GM18867 (cell line): Measurements from ENCODE around the gene GPR119.
"Not testable (repeated sequence)": the region's sequence is repeated elsewhere in the genome, so short reads cannot be mapped to it uniquely, and the experiment has no call there.

ENCODE experiments used
- ATAC-seq: cut with Tn5 transposase; IDR thresholded peaks from one replicate; pipeline ENCODE4 v1.9.1; 2021; ENCODE audit warnings: mild to moderate bottlenecking, moderate library complexity; ENCODE audit not compliant: unreplicated experiment

The GPR119 gene

GRCh38 chrX:130385520-130385919, at the start of gene GPR119:
Gene GPR119 (minus strand): TSS chrX:130385674. CDS start chrX:130385447, 227 bp downstream.
- no peak for ATAC-seq

- ATAC-seq, result not testable (repeated sequence)
Observed at GRCh38 chrX:130429236-130429635, 43.8 kb upstream of the GPR119 start.

GRCh38 chrX:130426531-130426930, 41.1 kb upstream of the GPR119 start:
- no peak for ATAC-seq

GRCh38 chrX:130419263-130419662, 33.8 kb upstream of the GPR119 start:
- peak; percentile 49 for ATAC-seq

GRCh38 chrX:130418740-130419139, 33.3 kb upstream of the GPR119 start:
- no peak for ATAC-seq

GRCh38 chrX:130418066-130418465, 32.6 kb upstream of the GPR119 start:
- no peak for ATAC-seq

GRCh38 chrX:130416785-130417184, 31.3 kb upstream of the GPR119 start:
- no peak for ATAC-seq

- no peak for ATAC-seq
Observed at GRCh38 chrX:130415201-130415600, 29.7 kb upstream of the GPR119 start.

GRCh38 chrX:130414800-130415199, 29.3 kb upstream of the GPR119 start:
- no peak for ATAC-seq

GRCh38 chrX:130413415-130413814, 27.9 kb upstream of the GPR119 start:
- no peak for ATAC-seq

- ATAC-seq, result no peak
Observed at GRCh38 chrX:130402208-130402684, 16.8 kb upstream of the GPR119 start.

GRCh38 chrX:130401415-130402207, 16.1 kb upstream of the GPR119 start, which contains the start of gene RBMX2:
Gene RBMX2 (plus strand): TSS chrX:130401987. CDS start chrX:130402033, 46 bp downstream.
- ATAC-seq, result peak; percentile 96

- ATAC-seq, result no peak
Observed at GRCh38 chrX:130395341-130395740, 9.9 kb upstream of the GPR119 start.

- no peak for ATAC-seq
Observed at GRCh38 chrX:130393451-130394074, 8.1 kb upstream of the GPR119 start.

GRCh38 chrX:130386408-130386808, 934 bp upstream of the GPR119 start:
- no peak for ATAC-seq

GRCh38 chrX:130378024-130378669, 7.3 kb downstream of the GPR119 start:
- no peak for ATAC-seq

GRCh38 chrX:130376077-130376476, 9.4 kb downstream of the GPR119 start:
- no peak for ATAC-seq

GRCh38 chrX:130352050-130352449, 33.4 kb downstream of the GPR119 start:
- ATAC-seq, result not testable (repeated sequence)

- no peak for ATAC-seq
Observed at GRCh38 chrX:130351567-130351966, 33.9 kb downstream of the GPR119 start.

- no peak for ATAC-seq
Observed at GRCh38 chrX:130347321-130347720, 38.2 kb downstream of the GPR119 start.

GRCh38 chrX:130343411-130343810, 42.1 kb downstream of the GPR119 start:
- no peak for ATAC-seq

GRCh38 chrX:130340271-130340670, 45.2 kb downstream of the GPR119 start:
- ATAC-seq, result peak; percentile 7
